ENCODE data around the gene CLDN20. TPM values are rescaled to one million over a fixed set of nuclear protein-coding genes. Genes with fewer than 3 reads are reported as not detected.

The CLDN20 gene
- total RNA-seq, 1 donor from 2014 or later: not detected

DNA sequence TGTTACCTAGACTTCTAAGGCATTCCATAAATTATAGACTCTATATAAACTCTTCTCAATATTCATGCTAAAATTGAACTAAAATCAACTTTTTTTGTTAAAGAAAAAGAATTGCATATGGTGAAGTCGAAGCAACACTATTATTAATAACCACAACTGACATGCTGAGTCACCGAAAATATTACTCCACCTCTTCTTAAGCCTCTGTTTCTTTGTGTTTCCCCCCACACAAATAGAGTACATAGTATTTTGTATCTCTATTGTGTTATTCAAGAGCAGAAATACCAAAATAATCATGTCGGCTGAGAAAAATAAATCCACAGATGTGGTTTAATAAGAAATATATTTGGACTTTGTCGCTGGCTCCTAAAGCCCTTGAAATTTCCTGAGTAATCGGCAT is 26.7 kb downstream of the CLDN20 start:
- DNase-seq (ENCODE audit: extremely low spot score in 2 of 2): no peak
- Histone ChIP-seq H3K36me3 (peaks cover 0 to 17% of the 10 kb centered on the region in 2 donors), H3K27me3 (no peaks in the 10 kb centered on the region), H3K9me3 (no peaks in the 10 kb centered on the region), H3K4me1 (no peaks in the 10 kb centered on the region), H3K4me3 (no peak overlapping the region), H3K27ac (no peak overlapping the region)
- no peak for TF ChIP-seq POLR2AphosphoS5 (IDR thresholded peaks at IDR 0.05; ENCODE audit: insufficient read depth in 1 of 2, low read depth in 1 of 2)
- intact Hi-C loops (cut with DNase I): no loop called here

GRCh38 chr6:155291291-155291690 is 27.5 kb downstream of the CLDN20 start:
- no peak overlapping the region for H3K27ac ChIP-seq
- H3K36me3 ChIP-seq: peaks cover 0 to 25% of the 10 kb centered on the region in 2 donors
- no peak overlapping the region for H3K4me3 ChIP-seq
- no peak for TF ChIP-seq POLR2A (IDR thresholded peaks at IDR 0.05)
- TF ChIP-seq, protein P1, sequence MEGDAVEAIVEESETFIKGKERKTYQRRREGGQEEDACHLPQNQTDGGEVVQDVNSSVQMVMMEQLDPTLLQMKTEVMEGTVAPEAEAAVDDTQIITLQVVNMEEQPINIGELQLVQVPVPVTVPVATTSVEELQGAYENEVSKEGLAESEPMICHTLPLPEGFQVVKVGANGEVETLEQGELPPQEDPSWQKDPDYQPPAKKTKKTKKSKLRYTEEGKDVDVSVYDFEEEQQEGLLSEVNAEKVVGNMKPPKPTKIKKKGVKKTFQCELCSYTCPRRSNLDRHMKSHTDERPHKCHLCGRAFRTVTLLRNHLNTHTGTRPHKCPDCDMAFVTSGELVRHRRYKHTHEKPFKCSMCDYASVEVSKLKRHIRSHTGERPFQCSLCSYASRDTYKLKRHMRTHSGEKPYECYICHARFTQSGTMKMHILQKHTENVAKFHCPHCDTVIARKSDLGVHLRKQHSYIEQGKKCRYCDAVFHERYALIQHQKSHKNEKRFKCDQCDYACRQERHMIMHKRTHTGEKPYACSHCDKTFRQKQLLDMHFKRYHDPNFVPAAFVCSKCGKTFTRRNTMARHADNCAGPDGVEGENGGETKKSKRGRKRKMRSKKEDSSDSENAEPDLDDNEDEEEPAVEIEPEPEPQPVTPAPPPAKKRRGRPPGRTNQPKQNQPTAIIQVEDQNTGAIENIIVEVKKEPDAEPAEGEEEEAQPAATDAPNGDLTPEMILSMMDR (IDR thresholded peaks at IDR 0.05): no peak
- TF ChIP-seq POLR2AphosphoS5 (IDR thresholded peaks at IDR 0.05; ENCODE audit: insufficient read depth in 1 of 2, low read depth in 1 of 2): no peak
- H3K27me3 ChIP-seq: no peaks in the 10 kb centered on the region
- no peaks in the 10 kb centered on the region for H3K4me1 ChIP-seq
- intact Hi-C loops (cut with DNase I): no loop called here
- no peaks in the 10 kb centered on the region for H3K9me3 ChIP-seq
- DNase-seq (ENCODE audit: extremely low spot score in 2 of 2): no peak

DNA sequence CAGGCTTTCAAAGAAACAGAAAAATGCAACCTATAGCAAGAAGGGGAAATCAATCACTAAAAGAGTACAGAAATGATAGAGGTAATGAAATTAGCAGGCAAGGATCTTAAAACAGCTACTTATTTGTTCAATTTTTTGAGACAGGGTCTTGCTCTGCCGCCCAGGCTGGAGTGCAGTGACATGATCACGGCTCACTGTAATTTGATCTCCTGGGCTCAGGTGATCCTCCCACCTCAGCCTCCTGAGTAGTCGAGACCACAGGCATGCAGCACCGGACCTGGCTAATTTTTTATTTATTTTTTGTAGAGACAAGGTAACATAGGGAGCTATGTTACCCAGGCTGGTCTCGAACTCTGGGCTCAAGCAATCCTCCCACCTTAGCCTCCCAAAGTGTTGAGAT is 28.9 kb downstream of the CLDN20 start:
- Histone ChIP-seq H3K36me3 (peaks cover 0 to 33% of the 10 kb centered on the region in 2 donors), H3K27ac (no peak overlapping the region), H3K27me3 (no peaks in the 10 kb centered on the region), H3K9me3 (no peaks in the 10 kb centered on the region), H3K4me1 (no peaks in the 10 kb centered on the region), H3K4me3 (no peak overlapping the region)
- DNase-seq (ENCODE audit: extremely low spot score in 2 of 2): no peak
- no peak for TF ChIP-seq POLR2AphosphoS5 (IDR thresholded peaks at IDR 0.05; ENCODE audit: insufficient read depth in 1 of 2, low read depth in 1 of 2)
- no peak for TF ChIP-seq POLR2A (IDR thresholded peaks at IDR 0.05)
- TF ChIP-seq, protein P1 (IDR thresholded peaks at IDR 0.05): no peak
- intact Hi-C loops (cut with DNase I): no loop called here

GRCh38 chr6:155297669-155298068 is 33.9 kb downstream of the CLDN20 start:
- H3K36me3 ChIP-seq: peaks cover 0 to 31% of the 10 kb centered on the region in 2 donors
- H3K4me1 ChIP-seq: no peaks in the 10 kb centered on the region
- no peak for DNase-seq (ENCODE audit: extremely low spot score in 2 of 2)
- no peak overlapping the region for H3K27ac ChIP-seq
- TF ChIP-seq, protein P1 (IDR thresholded peaks at IDR 0.05): no peak
- no peak for TF ChIP-seq POLR2A (IDR thresholded peaks at IDR 0.05)
- TF ChIP-seq POLR2AphosphoS5 (IDR thresholded peaks at IDR 0.05; ENCODE audit: insufficient read depth in 1 of 2, low read depth in 1 of 2): no peak
- H3K9me3 ChIP-seq: no peaks in the 10 kb centered on the region
- H3K27me3 ChIP-seq: no peaks in the 10 kb centered on the region
- no peak overlapping the region for H3K4me3 ChIP-seq
- intact Hi-C loops (cut with DNase I): no loop called here

DNA sequence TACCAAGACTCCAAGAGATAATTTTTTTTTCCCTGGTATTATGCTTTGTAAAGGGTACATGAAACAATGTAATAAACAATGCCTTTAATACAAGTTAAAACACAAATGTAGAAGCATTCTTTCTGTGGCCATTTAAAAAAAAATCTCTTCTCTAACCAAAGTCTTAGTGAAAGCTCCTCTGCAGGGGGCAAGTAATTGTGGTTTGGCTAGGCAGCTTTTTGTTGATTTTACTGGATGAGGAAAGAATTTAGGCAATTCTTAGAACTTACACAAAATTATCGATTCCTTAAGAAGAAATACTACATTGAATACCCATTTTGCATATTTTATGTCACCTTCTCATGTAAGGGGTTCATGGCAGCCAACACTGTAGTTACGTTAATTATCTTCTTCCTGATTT is 38.1 kb downstream of the CLDN20 start:
- no peak for DNase-seq (ENCODE audit: extremely low spot score in 2 of 2)
- Histone ChIP-seq H3K9me3 (no peaks in the 10 kb centered on the region), H3K27ac (no peak overlapping the region), H3K27me3 (no peaks in the 10 kb centered on the region), H3K4me3 (no peak overlapping the region), H3K36me3 (peaks cover 0 to 6% of the 10 kb centered on the region in 2 donors), H3K4me1 (no peaks in the 10 kb centered on the region)
- TF ChIP-seq, protein P1 (IDR thresholded peaks at IDR 0.05): no peak
- TF ChIP-seq POLR2A (IDR thresholded peaks at IDR 0.05) (no peak), POLR2AphosphoS5 (IDR thresholded peaks at IDR 0.05; ENCODE audit: insufficient read depth in 1 of 2, low read depth in 1 of 2) (no peak)
- intact Hi-C loops (cut with DNase I): no loop called here
